H1 (cell line): Measurements from ENCODE around the gene BARX2. TPM values are rescaled to one million over a fixed set of nuclear protein-coding genes. Genes with fewer than 3 reads are reported as not detected.

Experiments used
- CTCF ChIA-PET: fragments of 300-600 bp; sonication (Branson Sonifier 250); formaldehyde crosslinking; loops from one replicate; lab custom pipeline; 2021; ENCODE audit not compliant: partially characterized antibody; lab: Charles Lee
- POLR2A ChIA-PET: fragments of 300-600 bp; sonication (Branson Sonifier 250); formaldehyde crosslinking; loops from one replicate; lab custom pipeline; 2021; ENCODE audit warnings: inconsistent platforms; ENCODE audit not compliant: partially characterized antibody; lab: Charles Lee
- DNase-seq, 2 experiments: peaks; one replicate each; pipeline versions ENCODE4 v3.0.0 to v3.0.0-alpha.2; 2010 to 2022; ENCODE audit warnings: low spot score in 2 of 2, low read depth in 1 of 2, mixed read lengths in 1 of 2
- FAIRE-seq: peaks from 2 replicates; lab custom pipeline; 2011; peaks lifted over from hg19 to GRCh38; lab: Jason Lieb, UNC
- H2AFZ ChIP-seq: 2 replicates; pipeline ENCODE4 v1.8.1; 2012; ENCODE audit warnings: low read length, inconsistent platforms
- H2AK5ac ChIP-seq: 2 replicates; pipeline ENCODE4 v1.6.1; 2013; ENCODE audit warnings: low read depth, low read length
- H2BK120ac ChIP-seq: replicated peaks from 2 replicates; pipeline ENCODE3; 2013; ENCODE audit warnings: low read depth, low read length, inconsistent platforms
- H2BK12ac ChIP-seq: 2 replicates; pipeline ENCODE4 v1.6.1; 2013; ENCODE audit warnings: low read depth, low read length
- H2BK15ac ChIP-seq: 2 replicates; pipeline ENCODE4 v1.6.1; 2013; ENCODE audit warnings: low read length
- H2BK20ac ChIP-seq: 2 replicates; pipeline ENCODE4 v1.6.1; 2013; ENCODE audit warnings: low read length
- H2BK5ac ChIP-seq: 2 replicates; pipeline ENCODE4 v1.6.1; 2013; ENCODE audit warnings: low read depth, low read length
- H3K14ac ChIP-seq: 2 replicates; pipeline ENCODE4 v1.6.1; 2013; ENCODE audit warnings: inconsistent platforms; ENCODE audit not compliant: insufficient read length
- H3K18ac ChIP-seq: 2 replicates; pipeline ENCODE4 v1.6.1; 2013; ENCODE audit warnings: low read length; ENCODE audit errors: extremely low read depth
- H3K23ac ChIP-seq: 2 replicates; pipeline ENCODE4 v1.6.1; 2013; ENCODE audit warnings: inconsistent platforms; ENCODE audit not compliant: insufficient read length
- H3K23me2 ChIP-seq: 2 replicates; pipeline ENCODE4 v1.6.1; 2013; ENCODE audit warnings: low read depth, low read length
- H3K27ac ChIP-seq: 2 replicates; pipeline ENCODE4 v1.6.1; 2011; ENCODE audit warnings: low read depth, low read length, inconsistent platforms
- H3K27me3 ChIP-seq, 4 experiments: replicated peaks in 1 of 4; 1 replicate in 1 of 4; 2 replicates in 3 of 4; pipeline versions ENCODE4 v1.6.1 to v1.8.1; 2011 to 2013; ENCODE audit warnings: low read length in 3 of 4, mild to moderate bottlenecking in 3 of 4, inconsistent platforms in 2 of 4, mixed read lengths in 2 of 4, moderate library complexity in 1 of 4; ENCODE audit not compliant: control insufficient read depth in 3 of 4, insufficient read depth in 3 of 4; ENCODE audit errors: extremely low read depth in 1 of 4
- H3K36me3 ChIP-seq, 4 experiments: 2 replicates each; pipeline versions ENCODE4 v1.6.1 to v1.8.1; 2011 to 2013; ENCODE audit warnings: mild to moderate bottlenecking in 4 of 4, low read length in 3 of 4, moderate library complexity in 2 of 4, control low read depth in 1 of 4, inconsistent platforms in 1 of 4; ENCODE audit not compliant: insufficient read depth in 4 of 4, control insufficient read depth in 2 of 4
- H3K4ac ChIP-seq: replicated peaks from 2 replicates; pipeline ENCODE3; 2013; ENCODE audit warnings: low read length, low read depth, mixed read lengths, inconsistent platforms; ENCODE audit not compliant: insufficient read length
- H3K4me1 ChIP-seq, 4 experiments: replicated peaks in 1 of 4; 1 replicate in 1 of 4; 2 replicates in 3 of 4; pipeline versions ENCODE4 v1.6.1 to v1.8.1; 2011 to 2013; ENCODE audit warnings: low read length in 3 of 4, inconsistent platforms in 2 of 4, mixed read lengths in 1 of 4; ENCODE audit not compliant: insufficient read depth in 4 of 4, control insufficient read depth in 3 of 4
- H3K4me2 ChIP-seq, 2 experiments: 2 replicates each; pipeline versions ENCODE4 v1.6.1 to v1.8.1; 2011 to 2013; ENCODE audit warnings: low read depth in 2 of 2, low read length in 2 of 2, control low read depth in 1 of 2, inconsistent platforms in 1 of 2, mild to moderate bottlenecking in 1 of 2; ENCODE audit not compliant: insufficient read depth in 1 of 2
- H3K4me3 ChIP-seq, 4 experiments: fragments of 200-600, 300-600 bp in 1 of 4; sonication (generic), shearing (Covaris generic), sonication (Bioruptor Twin) in 1 of 4; 2 replicates each; pipeline versions ENCODE4 v1.5.1 to v1.8.1; 2011 to 2016; ENCODE audit warnings: low read length in 4 of 4, low read depth in 3 of 4, control low read depth in 2 of 4, inconsistent platforms in 2 of 4, mild to moderate bottlenecking in 2 of 4, mixed read lengths in 1 of 4, moderate library complexity in 1 of 4; ENCODE audit not compliant: insufficient read depth in 2 of 4; ENCODE audit errors: extremely low read depth in 1 of 4
- H3K56ac ChIP-seq: replicated peaks from 2 replicates; pipeline ENCODE3; 2013; ENCODE audit warnings: low read depth, mild to moderate bottlenecking, mixed read lengths, low read length, inconsistent platforms; ENCODE audit not compliant: insufficient read length
- H3K79me1 ChIP-seq: 2 replicates; pipeline ENCODE4 v1.6.1; 2013; ENCODE audit warnings: low read depth, low read length, control low read depth
- H3K79me2 ChIP-seq, 2 experiments: 2 replicates each; pipeline versions ENCODE4 v1.6.1 to v1.8.1; 2012 to 2013; ENCODE audit warnings: low read length in 2 of 2, mild to moderate bottlenecking in 2 of 2, inconsistent platforms in 1 of 2; ENCODE audit not compliant: insufficient read depth in 2 of 2, control insufficient read depth in 1 of 2
- H3K9ac ChIP-seq, 4 experiments: replicated peaks in 1 of 4; 1 replicate in 1 of 4; 2 replicates in 3 of 4; pipeline versions ENCODE4 v1.6.1 to v1.8.1; 2011 to 2013; ENCODE audit warnings: low read depth in 3 of 4, low read length in 3 of 4, control low read depth in 2 of 4, mild to moderate bottlenecking in 2 of 4, moderate library complexity in 2 of 4, inconsistent platforms in 1 of 4; ENCODE audit errors: extremely low read depth in 1 of 4
- H3K9me3 ChIP-seq, 2 experiments: 2 replicates each; pipeline versions ENCODE4 v1.6.1 to v1.8.1; 2012 to 2013; ENCODE audit warnings: mild to moderate bottlenecking in 2 of 2, moderate library complexity in 2 of 2, control low read depth in 1 of 2, inconsistent platforms in 1 of 2, low read depth in 1 of 2, low read length in 1 of 2, mixed read lengths in 1 of 2; ENCODE audit not compliant: insufficient read depth in 2 of 2
- H4K20me1 ChIP-seq, 2 experiments: replicated peaks in 1 of 2; 2 replicates each; pipeline versions ENCODE3 to v1.8.1; 2011 to 2013; ENCODE audit warnings: inconsistent platforms in 2 of 2, low read length in 2 of 2, mild to moderate bottlenecking in 1 of 2; ENCODE audit not compliant: insufficient read depth in 2 of 2, control insufficient read depth in 1 of 2
- H4K5ac ChIP-seq: 2 replicates; pipeline ENCODE4 v1.6.1; 2013; ENCODE audit warnings: low read length, low read depth, mixed read lengths, inconsistent platforms; ENCODE audit not compliant: insufficient read length
- H4K8ac ChIP-seq: 2 replicates; pipeline ENCODE4 v1.8.0; 2013; ENCODE audit warnings: mild to moderate bottlenecking, moderate library complexity, low read length, inconsistent platforms; ENCODE audit not compliant: insufficient read depth; ENCODE audit errors: extremely low read depth
- H4K91ac ChIP-seq: replicated peaks from 2 replicates; pipeline ENCODE3; 2013; ENCODE audit warnings: low read length, mixed read lengths, inconsistent platforms; ENCODE audit not compliant: insufficient read length
- CBX5 ChIP-seq: fragments of 300-800, 300-1000 bp; sonication (generic); IDR thresholded peaks from 2 replicates; pipeline ENCODE4 v1.7.1; 2016; ENCODE audit warnings: antibody characterized with exemption, low read length, low read depth
- CHD2 ChIP-seq: IDR thresholded peaks from 2 replicates; pipeline ENCODE4 v1.6.1; 2012; ENCODE audit warnings: low read length, improper control_type of control experiment
- CREB1 ChIP-seq: IDR thresholded peaks from 2 replicates; pipeline ENCODE4 v1.6.1; 2012; ENCODE audit warnings: inconsistent platforms
- CTBP2 ChIP-seq: IDR thresholded peaks from 2 replicates; pipeline ENCODE4 v1.7.0; 2011; ENCODE audit warnings: borderline replicate concordance, mild to moderate bottlenecking, moderate library complexity, mixed read lengths, low read length; ENCODE audit not compliant: insufficient read depth, insufficient read length
- EP300 ChIP-seq, 2 experiments: IDR thresholded peaks; 1 replicate in 1 of 2; 2 replicates in 1 of 2; pipeline ENCODE4 v1.6.1; 2011 to 2012; ENCODE audit warnings: low read depth in 2 of 2, low read length in 2 of 2, mild to moderate bottlenecking in 2 of 2, borderline replicate concordance in 1 of 2, inconsistent platforms in 1 of 2, moderate library complexity in 1 of 2
- HDAC6 ChIP-seq: IDR thresholded peaks from one replicate; pipeline ENCODE4 v1.7.1; 2012; ENCODE audit warnings: low read depth, mild to moderate bottlenecking, inconsistent platforms, low read length, moderate library complexity
- KDM1A ChIP-seq: fragments of 200-600, 300-600 bp; sonication (generic); IDR thresholded peaks from 2 replicates; pipeline ENCODE4 v1.7.1; 2016; ENCODE audit warnings: mild to moderate bottlenecking, low read length, borderline replicate concordance
- KDM4A ChIP-seq: IDR thresholded peaks from one replicate; pipeline ENCODE4 v1.7.1; 2012; ENCODE audit warnings: low read depth, mild to moderate bottlenecking, moderate library complexity, low read length, inconsistent platforms; ENCODE audit not compliant: severe bottlenecking
- KDM5A ChIP-seq: fragments of 200-600 bp; IDR thresholded peaks from 2 replicates; pipeline ENCODE4 v1.7.1; 2012; ENCODE audit warnings: mild to moderate bottlenecking, low read length, inconsistent platforms, mixed read lengths
- RAD21 ChIP-seq, 2 experiments: IDR thresholded peaks in 1 of 2; conservative IDR thresholded peaks in 1 of 2; 2 replicates each; pipeline ENCODE4 v1.6.1; 2011; ENCODE audit warnings: low read depth in 2 of 2, low read length in 2 of 2, improper control_type of control experiment in 1 of 2, inconsistent platforms in 1 of 2, mild to moderate bottlenecking in 1 of 2, moderate library complexity in 1 of 2
- TCF12 ChIP-seq: IDR thresholded peaks from 2 replicates; pipeline ENCODE4 v1.6.1; 2011; ENCODE audit warnings: low read depth, mild to moderate bottlenecking, low read length
- polyA plus RNA-seq, 7 experiments: library from polyadenylated mRNA; depleted of rRNA in 3 of 7; stranded (reverse) in 5 of 7; unstranded in 2 of 7; fragments of >200 nt in 5 of 7; fragments of 200-250 nt in 2 of 7; gene quantifications; 1 replicate in 5 of 7; 2 replicates in 1 of 7; 4 replicates in 1 of 7; pipeline versions ENCODE4 v1.2.1 to v1.2.3, GENCODE V29; 2011 to 2013; ENCODE audit warnings: missing spikeins in 2 of 7, mixed read lengths in 2 of 7
- total RNA-seq: library from RNA; stranded (reverse); fragmentation: NEBNext Ultra II Directional; extraction: Animal tissue kit (Norgen Biotek cat#: 25700); gene quantifications from 2 replicates; pipeline ENCODE4 v1.2.1, GENCODE V29; 2021
- TF ChIP-seq, protein P1 (sequence below): IDR thresholded peaks from 2 replicates; pipeline ENCODE4 v1.6.1; 2011; ENCODE audit warnings: low read length, improper control_type of control experiment
- TF ChIP-seq, protein P2 (sequence below): IDR thresholded peaks from 2 replicates; pipeline ENCODE4 v1.6.1; 2012; ENCODE audit warnings: inconsistent platforms

The BARX2 gene
- total and polyA plus RNA-seq, 2 of the 8 experiments (the other 6 are each of a cell fraction or from before 2014, with no cell fraction given), result not detected

DNA sequence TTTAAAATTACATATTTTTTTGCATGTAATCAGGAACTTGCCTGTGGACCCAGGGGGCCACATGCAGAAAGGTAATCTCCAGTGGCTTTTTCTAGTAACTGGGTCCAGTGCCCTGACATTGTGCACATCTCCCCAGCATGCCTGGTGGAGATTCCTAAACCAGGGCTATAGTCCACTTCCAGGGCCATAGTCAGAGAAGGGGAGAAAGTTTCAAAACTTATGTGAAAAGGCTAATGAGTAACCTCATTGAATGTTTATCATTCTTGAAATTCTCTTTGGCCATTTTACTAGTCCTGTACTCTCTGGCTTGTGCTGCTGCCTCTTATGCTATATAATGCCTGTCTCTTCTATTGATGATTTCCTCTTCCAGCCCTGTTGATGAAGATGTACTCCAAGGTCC is 47.8 kb downstream of the BARX2 start:
- Histone ChIP-seq H4K91ac (no peak overlapping the region), H3K23me2 (no peaks in the 10 kb centered on the region)
- CTCF ChIA-PET, result no interaction called here

More for the DNA sequence above, 47.8 kb downstream of the BARX2 start:
- Histone ChIP-seq H3K4me1 (no peaks in the 10 kb centered on the region), H2BK5ac (no peak overlapping the region), H2BK12ac (no peak overlapping the region), H3K4me2 (no peak overlapping the region), H2BK120ac (no peak overlapping the region), H3K27me3 (no peaks in the 10 kb centered on the region; a peak in 1 of 7 replicates), H4K20me1 (no peaks in the 10 kb centered on the region), H2AK5ac (no peak overlapping the region), H3K56ac (no peak overlapping the region), H2BK15ac (no peak overlapping the region), H3K4ac (no peak overlapping the region), H3K4me3 (no peak overlapping the region), H3K79me1 (no peaks in the 10 kb centered on the region), H2AFZ (no peak overlapping the region), H3K27ac (no peak overlapping the region), H3K18ac (no peak overlapping the region), H3K79me2 (no peaks in the 10 kb centered on the region), H4K8ac (no peak overlapping the region), H3K9me3 (no peaks in the 10 kb centered on the region), H4K5ac (no peak overlapping the region), H3K36me3 (no peaks in the 10 kb centered on the region)
- FAIRE-seq (no peak), DNase-seq (no peak)
- TF ChIP-seq CHD2 (no peak), TCF12 (no peak), CBX5 (no peak), KDM4A (no peak), RAD21 (IDR thresholded peaks at IDR 0.05 in 1 of 2, conservative IDR thresholded peaks at IDR 0.05 in 1 of 2; ENCODE audit: low read depth in 2 of 2, low read length in 2 of 2) (no peak), CREB1 (no peak), HDAC6 (no peak), CTBP2 (no peak), EP300 (IDR thresholded peaks at IDR 0.05; ENCODE audit: borderline replicate concordance in 1 of 2, low read depth in 2 of 2, low read length in 2 of 2) (no peak), KDM1A (no peak), KDM5A (no peak)
- TF ChIP-seq, protein P1, sequence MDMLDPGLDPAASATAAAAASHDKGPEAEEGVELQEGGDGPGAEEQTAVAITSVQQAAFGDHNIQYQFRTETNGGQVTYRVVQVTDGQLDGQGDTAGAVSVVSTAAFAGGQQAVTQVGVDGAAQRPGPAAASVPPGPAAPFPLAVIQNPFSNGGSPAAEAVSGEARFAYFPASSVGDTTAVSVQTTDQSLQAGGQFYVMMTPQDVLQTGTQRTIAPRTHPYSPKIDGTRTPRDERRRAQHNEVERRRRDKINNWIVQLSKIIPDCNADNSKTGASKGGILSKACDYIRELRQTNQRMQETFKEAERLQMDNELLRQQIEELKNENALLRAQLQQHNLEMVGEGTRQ, result no peak
- TF ChIP-seq, protein P2, sequence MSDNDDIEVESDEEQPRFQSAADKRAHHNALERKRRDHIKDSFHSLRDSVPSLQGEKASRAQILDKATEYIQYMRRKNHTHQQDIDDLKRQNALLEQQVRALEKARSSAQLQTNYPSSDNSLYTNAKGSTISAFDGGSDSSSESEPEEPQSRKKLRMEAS, result no peak
- TF ChIP-seq, all 59 proteins: peak for 0
- Histone ChIP-seq H2BK20ac (no peak overlapping the region), H3K9ac (no peak overlapping the region), H3K14ac (no peak overlapping the region), H3K23ac (no peak overlapping the region)
- POLR2A ChIA-PET, result interaction anchor here (0.6 kb wide), 1 partner anchor 10 kb away, joined by 3 read pairs; no protein-coding TSS in a partner anchor
